GM12872 (cell line): ENCODE results near the gene BACH2.

ENCODE experiments used
- TF ChIP-seq, protein P1 (sequence below): IDR thresholded peaks from 3 replicates; pipeline ENCODE4 v1.5.1; 2011; ENCODE audit warnings: low read depth, mild to moderate bottlenecking, low read length, moderate library complexity; ENCODE audit not compliant: insufficient read depth

The BACH2 gene

GRCh38 chr6:90149280-90149679 lies 147.4 kb downstream of the BACH2 start:
- TF ChIP-seq, protein P1, sequence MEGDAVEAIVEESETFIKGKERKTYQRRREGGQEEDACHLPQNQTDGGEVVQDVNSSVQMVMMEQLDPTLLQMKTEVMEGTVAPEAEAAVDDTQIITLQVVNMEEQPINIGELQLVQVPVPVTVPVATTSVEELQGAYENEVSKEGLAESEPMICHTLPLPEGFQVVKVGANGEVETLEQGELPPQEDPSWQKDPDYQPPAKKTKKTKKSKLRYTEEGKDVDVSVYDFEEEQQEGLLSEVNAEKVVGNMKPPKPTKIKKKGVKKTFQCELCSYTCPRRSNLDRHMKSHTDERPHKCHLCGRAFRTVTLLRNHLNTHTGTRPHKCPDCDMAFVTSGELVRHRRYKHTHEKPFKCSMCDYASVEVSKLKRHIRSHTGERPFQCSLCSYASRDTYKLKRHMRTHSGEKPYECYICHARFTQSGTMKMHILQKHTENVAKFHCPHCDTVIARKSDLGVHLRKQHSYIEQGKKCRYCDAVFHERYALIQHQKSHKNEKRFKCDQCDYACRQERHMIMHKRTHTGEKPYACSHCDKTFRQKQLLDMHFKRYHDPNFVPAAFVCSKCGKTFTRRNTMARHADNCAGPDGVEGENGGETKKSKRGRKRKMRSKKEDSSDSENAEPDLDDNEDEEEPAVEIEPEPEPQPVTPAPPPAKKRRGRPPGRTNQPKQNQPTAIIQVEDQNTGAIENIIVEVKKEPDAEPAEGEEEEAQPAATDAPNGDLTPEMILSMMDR, result no peak

GRCh38 chr6:90148867-90149266 lies 147.8 kb downstream of the BACH2 start:
- TF ChIP-seq, protein P1, result no peak

GRCh38 chr6:90146921-90147649 lies 149.6 kb downstream of the BACH2 start:
- TF ChIP-seq, protein P1, result no peak

DNA sequence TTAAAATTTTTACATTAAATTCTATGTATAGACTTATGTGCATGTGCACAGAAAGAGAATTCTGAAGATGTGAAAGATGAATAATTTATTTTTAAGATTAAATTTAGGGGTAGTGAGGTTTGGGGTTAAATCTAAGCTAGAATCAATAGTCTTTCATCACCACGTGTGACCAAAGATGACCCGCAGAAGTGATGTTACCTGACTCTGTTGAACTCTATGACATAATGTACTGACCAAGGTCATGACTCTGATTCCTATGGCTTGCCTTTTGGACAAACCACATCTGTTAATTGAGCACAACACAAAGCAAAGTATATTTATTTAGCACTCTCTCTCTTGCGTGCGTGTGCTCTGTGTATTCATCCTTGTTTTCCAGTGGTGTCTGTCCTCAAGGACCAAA lies 150.6 kb downstream of the BACH2 start:
- TF ChIP-seq, protein P1, result no peak

- TF ChIP-seq, protein P1, result no peak
Observed at GRCh38 chr6:90144928-90145555, 151.6 kb downstream of the BACH2 start.

GRCh38 chr6:90144396-90144795 lies 152.2 kb downstream of the BACH2 start:
- TF ChIP-seq, protein P1, result no peak

DNA sequence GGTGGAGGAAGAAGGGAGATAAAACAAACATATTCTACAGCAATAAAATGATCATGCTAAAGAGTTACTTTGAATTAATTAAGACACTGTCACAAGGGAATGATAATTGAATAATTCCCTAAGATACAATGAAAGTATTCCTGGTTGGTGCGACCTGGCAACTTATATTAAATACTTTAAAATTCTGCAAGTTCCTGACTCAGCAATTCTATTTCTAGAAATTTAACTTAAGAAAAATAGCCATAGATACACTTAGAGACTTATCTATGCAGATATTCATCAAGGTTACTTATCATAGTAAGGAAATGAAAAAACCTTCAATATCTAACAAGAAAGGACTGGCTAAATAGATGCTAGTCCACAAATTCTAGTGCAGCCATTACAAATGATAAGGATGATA lies 156.0 kb downstream of the BACH2 start:
- TF ChIP-seq, protein P1, result no peak
